HG02870 (cell line): Measurements from ENCODE around the gene SEMA4G.

ENCODE experiments used
- ATAC-seq: cut with Tn5 transposase; IDR thresholded peaks from one replicate; pipeline ENCODE4 v1.9.1; 2021; ENCODE audit warnings: mild to moderate bottlenecking, moderate library complexity; ENCODE audit not compliant: unreplicated experiment

The SEMA4G gene

GRCh38 chr10:100969187-100970075, at the start of gene SEMA4G:
TSS of gene SEMA4G (plus strand) at chr10:100969504. CDS start at chr10:100972913, 3,409 bp downstream.
- ATAC-seq = no peak

GRCh38 chr10:100923580-100923979, 45.7 kb upstream of the SEMA4G start:
- ATAC-seq = no peak

GRCh38 chr10:100927266-100927665, 42.0 kb upstream of the SEMA4G start:
- ATAC-seq = no peak

- ATAC-seq = no peak
These were observed 41.3 kb upstream of the SEMA4G start for GRCh38 chr10:100928039-100928438.

GRCh38 chr10:100930368-100930767, 38.9 kb upstream of the SEMA4G start:
- no peak for ATAC-seq

GRCh38 chr10:100934084-100934659, 35.1 kb upstream of the SEMA4G start:
- ATAC-seq = no peak

GRCh38 chr10:100939763-100940344, 29.4 kb upstream of the SEMA4G start:
- no peak for ATAC-seq

GRCh38 chr10:100942229-100942628, 27.1 kb upstream of the SEMA4G start:
- no peak for ATAC-seq

- ATAC-seq = no peak
These were observed 25.8 kb upstream of the SEMA4G start for GRCh38 chr10:100943508-100943907.

- no peak for ATAC-seq
These were observed 23.6 kb upstream of the SEMA4G start for GRCh38 chr10:100945754-100946153.

- ATAC-seq = no peak
These were observed 20.4 kb upstream of the SEMA4G start for GRCh38 chr10:100948916-100949315.

- no peak for ATAC-seq
These were observed 9.1 kb upstream of the SEMA4G start for GRCh38 chr10:100960251-100960650.

- no peak for ATAC-seq
These were observed 6.8 kb upstream of the SEMA4G start for GRCh38 chr10:100962351-100963080.

GRCh38 chr10:100963826-100964225, 5.5 kb upstream of the SEMA4G start:
- no peak for ATAC-seq

- ATAC-seq = no peak
These were observed 3.5 kb upstream of the SEMA4G start for GRCh38 chr10:100965820-100966219.

- no peak for ATAC-seq
These were observed 2.4 kb upstream of the SEMA4G start for GRCh38 chr10:100966887-100967286.

- ATAC-seq = no peak
These were observed 2.0 kb upstream of the SEMA4G start for GRCh38 chr10:100967332-100967731.

- no peak for ATAC-seq
These were observed 1.1 kb upstream of the SEMA4G start for GRCh38 chr10:100968062-100968736.

GRCh38 chr10:100968863-100969186, 479 bp upstream of the SEMA4G start:
- ATAC-seq = no peak

- no peak for ATAC-seq
These were observed 991 bp downstream of the SEMA4G start for GRCh38 chr10:100970076-100970913.
